ENCODE measurements around the gene EBPL. TPM values are rescaled to one million over a fixed set of nuclear protein-coding genes. Genes with fewer than 3 reads are reported as not detected.
"Not testable (repeated sequence)": the region's sequence is repeated elsewhere in the genome, so short reads cannot be mapped to it uniquely, and the experiment has no call there.

EBPL gene
- polyA plus RNA-seq, 2 of the 4 experiments (the other 2 are of a cell fraction), result 53.1 to 95.0 TPM

- H3K4me3 ChIP-seq, result no peak overlapping the region
- WGBS (ENCODE audit: missing lambda C conversion rate), result 67% methylated on average over 19 of the region's 22 CpGs
These were observed 71.1 kb downstream of the EBPL start for GRCh38 chr13:49620170-49620621.

GRCh38 chr13:49616676-49617065 lies 74.6 kb downstream of the EBPL start:
- no peak for FAIRE-seq
- no peak for TF ChIP-seq KDM5A (IDR thresholded peaks at IDR 0.05)
- TF ChIP-seq HOXB13 (CRISPR knock-in tag; IDR thresholded peaks at IDR 0.05; ENCODE audit: low read depth), result no peak
- TF ChIP-seq ZSCAN20 (CRISPR knock-in tag; IDR thresholded peaks at IDR 0.05), result no peak
- TF ChIP-seq TFCP2L1 (CRISPR knock-in tag; IDR thresholded peaks at IDR 0.05), result no peak
- TF ChIP-seq MAFK (IDR thresholded peaks at IDR 0.05; ENCODE audit: partially characterized antibody), result no peak
- TF ChIP-seq POLR2A (IDR thresholded peaks at IDR 0.05; ENCODE audit: low read length), result no peak
- TF ChIP-seq KDM1A (IDR thresholded peaks at IDR 0.05; ENCODE audit: low read depth), result no peak
- no peak for TF ChIP-seq E2F6 (IDR thresholded peaks at IDR 0.05; ENCODE audit: borderline replicate concordance, low read depth)
- TF ChIP-seq CBX2 (IDR thresholded peaks at IDR 0.05; ENCODE audit: borderline replicate concordance, low read depth), result no peak
- TF ChIP-seq ZC3H11A (IDR thresholded peaks at IDR 0.05), result no peak
- no peak for TF ChIP-seq HEYL (CRISPR knock-in tag; IDR thresholded peaks at IDR 0.05)
- no peak for TF ChIP-seq ELK1 (IDR thresholded peaks at IDR 0.05; ENCODE audit: low read depth, low read length)
- TF ChIP-seq HOXB5 (CRISPR knock-in tag; IDR thresholded peaks at IDR 0.05), result no peak
- TF ChIP-seq EP300 (IDR thresholded peaks at IDR 0.05), result no peak
- Histone ChIP-seq H3K9me3 (no peaks in the 10 kb centered on the region), H3K4me3 (no peak overlapping the region), H3K4me1 (no peaks in the 10 kb centered on the region), H3K27ac (no peak overlapping the region), H3K4me2 (no peak overlapping the region)
- ChIA-PET POLR2A (no interaction called here), CTCF (interaction anchor here (1.0 kb wide), 1 partner anchor 9 kb away, joined by 5 read pairs; no protein-coding TSS in a partner anchor)
- no peak for ATAC-seq
- DNase-seq (ENCODE audit: low read depth in 1 of 2, low spot score in 1 of 2), result no peak
- WGBS (ENCODE audit: missing lambda C conversion rate), result 80% methylated on average over 3 of the region's 3 CpGs

More at GRCh38 chr13:49620170-49620621, 71.1 kb downstream of the EBPL start:
- DNase-seq (ENCODE audit: low read depth in 1 of 2, low spot score in 1 of 2) (no peak), FAIRE-seq (no peak), ATAC-seq (no peak)
- POLR2A ChIA-PET, result no interaction called here
- no peak overlapping the region for H3K4me2 ChIP-seq
- H3K9me3 ChIP-seq, result no peaks in the 10 kb centered on the region
- TF ChIP-seq RARB (CRISPR knock-in tag; IDR thresholded peaks at IDR 0.05) (no peak), HEYL (CRISPR knock-in tag; IDR thresholded peaks at IDR 0.05) (no peak), ESRRA (IDR thresholded peaks at IDR 0.05; ENCODE audit: borderline replicate concordance, low read length) (no peak), REST (IDR thresholded peaks at IDR 0.05) (no peak)
- no peak overlapping the region for H3K27ac ChIP-seq
- CTCF ChIA-PET, result interaction anchor here (1.1 to 2.2 kb wide), 2 partner anchors 11 to 13 kb away, joined by 6 read pairs; no protein-coding TSS in a partner anchor
- H3K4me1 ChIP-seq, result peaks cover 2% of the 10 kb centered on the region; the same call in 1 of the 3 replicates

- H3K4me1 ChIP-seq, result no peaks in the 10 kb centered on the region
- WGBS (ENCODE audit: missing lambda C conversion rate), result 70% methylated on average over 8 of the region's 8 CpGs
- FAIRE-seq, result no peak
- TF ChIP-seq RCOR1 (IDR thresholded peaks at IDR 0.05; ENCODE audit: low read depth, low read length) (no peak), CEBPB (IDR thresholded peaks at IDR 0.05) (no peak), EHMT2 (IDR thresholded peaks at IDR 0.05; ENCODE audit: low read depth) (no peak), ZNF302 (CRISPR knock-in tag; IDR thresholded peaks at IDR 0.05) (no peak)
- H3K4me3 ChIP-seq, result no peak overlapping the region
- H3K27ac ChIP-seq, result no peak overlapping the region
- H3K4me2 ChIP-seq, result no peak overlapping the region
- ChIA-PET CTCF (interaction anchor here (1.0 kb wide), 2 partner anchors 9 kb away, joined by 3 to 5 read pairs; no protein-coding TSS in a partner anchor), POLR2A (no interaction called here)
- no peaks in the 10 kb centered on the region for H3K9me3 ChIP-seq
- no peak for DNase-seq (ENCODE audit: low read depth in 1 of 2, low spot score in 1 of 2)
- no peak for ATAC-seq
These were observed 75.2 kb downstream of the EBPL start for GRCh38 chr13:49615836-49616675.

- 25% methylated on average over 3 of the region's 3 CpGs for WGBS (ENCODE audit: missing lambda C conversion rate)
- FAIRE-seq; H3K4me1 ChIP-seq; ATAC-seq; H3K4me3 ChIP-seq; CTCF ChIA-PET; POLR2A ChIA-PET; H3K9me3 ChIP-seq; H3K27ac ChIP-seq; DNase-seq (ENCODE audit: low read depth in 1 of 2, low spot score in 1 of 2); H3K4me2 ChIP-seq: not testable (repeated sequence)
These were observed 79.2 kb downstream of the EBPL start for GRCh38 chr13:49612042-49612441.

Data from A549 (cell line).